HepG2 (cell line): ENCODE data around the gene TPM1. TPM values are rescaled to one million over a fixed set of nuclear protein-coding genes. Genes with fewer than 3 reads are reported as not detected.
A peak's percentile ranks its signal among the peaks of the same experiment; 100 is the strongest.

Source experiments
- ETS1 ChIP-seq: sonication (generic); formaldehyde crosslinking; IDR thresholded peaks from 2 replicates; pipeline ENCODE4 v1.4.0; 2020; ENCODE audit warnings: missing genetic modification reagents
- HOXA3 ChIP-seq: sonication (generic); formaldehyde crosslinking; IDR thresholded peaks from 2 replicates; pipeline ENCODE4 v1.5.0; 2020; ENCODE audit warnings: missing genetic modification reagents
- IRX3 ChIP-seq: sonication (generic); formaldehyde crosslinking; IDR thresholded peaks from 2 replicates; pipeline ENCODE4 v1.8.1; 2023; ENCODE audit warnings: mild to moderate bottlenecking, low read depth, missing genetic modification reagents, borderline replicate concordance
- JARID2 ChIP-seq: sonication (generic); formaldehyde crosslinking; IDR thresholded peaks from 2 replicates; pipeline ENCODE4 v1.8.1; 2023; ENCODE audit warnings: missing genetic modification reagents, inconsistent platforms; ENCODE audit not compliant: insufficient replicate concordance
- KAT7 ChIP-seq: IDR thresholded peaks from 2 replicates; pipeline ENCODE4 v1.6.1; 2018; ENCODE audit warnings: borderline replicate concordance, missing compliant biosample characterization
- KAT8 ChIP-seq: IDR thresholded peaks from 2 replicates; pipeline ENCODE4 v1.6.1; 2016; ENCODE audit warnings: missing genetic modification reagents, missing compliant biosample characterization
- MTA3 ChIP-seq: sonication (generic); formaldehyde crosslinking; IDR thresholded peaks from 2 replicates; pipeline ENCODE4 v1.4.0; 2020; ENCODE audit warnings: missing genetic modification reagents
- NKX3-1 ChIP-seq: sonication (generic); formaldehyde crosslinking; IDR thresholded peaks from 2 replicates; pipeline ENCODE4 v1.5.0; 2020; ENCODE audit warnings: missing genetic modification reagents
- PLRG1 ChIP-seq: fragments of 450-650 bp; conservative IDR thresholded peaks from 2 replicates; pipeline ENCODE4 v1.6.1; 2016
- RFX3 ChIP-seq: IDR thresholded peaks from 2 replicates; pipeline ENCODE4 v1.6.1; 2016; ENCODE audit warnings: missing biosample characterization, missing genetic modification reagents
- SOX6 ChIP-seq, 2 experiments: fragments of 450-650 bp in 1 of 2; sonication (generic) in 1 of 2; formaldehyde crosslinking in 1 of 2; IDR thresholded peaks; 2 replicates each; pipeline versions ENCODE4 v1.4.0 to v1.6.1; 2017 to 2020; ENCODE audit warnings: antibody characterized with exemption in 1 of 2, mild to moderate bottlenecking in 1 of 2, missing genetic modification reagents in 1 of 2
- TARDBP ChIP-seq: sonication (generic); formaldehyde crosslinking; IDR thresholded peaks from 2 replicates; pipeline ENCODE4 v1.8.0; 2022; ENCODE audit warnings: mild to moderate bottlenecking, missing genetic modification reagents
- TP53 ChIP-seq: sonication (generic); formaldehyde crosslinking; conservative IDR thresholded peaks from 2 replicates; pipeline ENCODE4 v1.4.0; 2020; ENCODE audit warnings: missing genetic modification reagents
- ZFP41 ChIP-seq: sonication (generic); formaldehyde crosslinking; IDR thresholded peaks from 2 replicates; pipeline ENCODE4 v1.4.0; 2020; ENCODE audit warnings: mild to moderate bottlenecking, missing genetic modification reagents, borderline replicate concordance
- ZNF407 ChIP-seq: sonication (generic); formaldehyde crosslinking; IDR thresholded peaks from one replicate; pipeline ENCODE4 v1.5.1; 2020; ENCODE audit warnings: mild to moderate bottlenecking, missing genetic modification reagents; ENCODE audit errors: not compliant biosample characterization
- ZNF496 ChIP-seq: sonication (generic); formaldehyde crosslinking; IDR thresholded peaks from 2 replicates; pipeline ENCODE4 v1.8.1; 2023; ENCODE audit warnings: mild to moderate bottlenecking, moderate library complexity, missing genetic modification reagents; ENCODE audit not compliant: insufficient replicate concordance
- ZNF576 ChIP-seq: sonication (generic); formaldehyde crosslinking; IDR thresholded peaks from 2 replicates; pipeline ENCODE4 v1.4.0; 2020; ENCODE audit warnings: mild to moderate bottlenecking, missing genetic modification reagents
- ZNF577 ChIP-seq: sonication (generic); formaldehyde crosslinking; IDR thresholded peaks from 2 replicates; pipeline ENCODE4 v1.4.0; 2020; ENCODE audit warnings: mild to moderate bottlenecking, low read depth, missing genetic modification reagents, borderline replicate concordance
- polyA plus RNA-seq, 8 experiments: library from polyadenylated mRNA; depleted of rRNA in 3 of 8; stranded (reverse) in 7 of 8; unstranded in 1 of 8; fragments of >200 nt; fragmentation: Illumina TruSeq in 4 of 8; extraction: Trizol in 4 of 8; gene quantifications; 2 replicates each; pipeline versions ENCODE4 v1.2.1 to v1.2.3, GENCODE V29; 2011 to 2016; ENCODE audit warnings: low read depth in 4 of 8, missing spikeins in 1 of 8, mixed read lengths in 1 of 8; ENCODE audit not compliant: insufficient read depth in 1 of 8
- total RNA-seq, 5 experiments: library from RNA; depleted of rRNA; stranded (reverse); fragments of >200 nt; fragmentation: Illumina TruSeq; extraction: Trizol; gene quantifications; 2 replicates each; pipeline ENCODE4 v1.2.3, GENCODE V29; 2016; ENCODE audit warnings: low read depth in 1 of 5

Gene TPM1
- total and polyA plus RNA-seq, 2 of the 13 experiments (the other 11 are each of a cell fraction or from before 2014, with no cell fraction given) = 98.9 to 109 TPM

GRCh38 chr15:63048115-63048775 lies 5.7 kb downstream of the TPM1 start (continued):
- no peak for TF ChIP-seq SOX6 (IDR thresholded peaks at IDR 0.05)
- TF ChIP-seq SOX6 (CRISPR knock-in tag; IDR thresholded peaks at IDR 0.05) = no peak; the same call in 1 of the 2 replicates
- no peak for TF ChIP-seq JARID2 (CRISPR knock-in tag)
- TF ChIP-seq KAT8 (CRISPR knock-in tag) = peak; percentile 38; the same call in 1 of the 2 replicates
- peak; percentile 8; the same call in 1 of the 2 replicates for TF ChIP-seq NKX3-1 (CRISPR knock-in tag)
- TF ChIP-seq ZNF407 (CRISPR knock-in tag) = peak; percentile 22
- no peak for TF ChIP-seq ZNF577 (CRISPR knock-in tag)
- TF ChIP-seq PLRG1 = no peak
- TF ChIP-seq TP53 = 0 out of 2 replicates have a peak, but pooled peaks have one; percentile 48
- TF ChIP-seq IRX3 (CRISPR knock-in tag) = 0 out of 2 replicates have a peak, but pooled peaks have one; percentile 78
- no peak for TF ChIP-seq MTA3 (CRISPR knock-in tag)
- TF ChIP-seq TARDBP (CRISPR knock-in tag) = peak; percentile 80
- peak; percentile 58; the same call in 1 of the 2 replicates for TF ChIP-seq RFX3 (CRISPR knock-in tag)
- no peak; the same call in 1 of the 2 replicates for TF ChIP-seq ZFP41 (CRISPR knock-in tag)
- peak; percentile 91 for TF ChIP-seq HOXA3 (CRISPR knock-in tag)
- TF ChIP-seq ZNF496 (CRISPR knock-in tag) = no peak
- TF ChIP-seq ETS1 (CRISPR knock-in tag) = 0 out of 2 replicates have a peak, but pooled peaks have one; percentile 27
- peak; percentile 38; the same call in 1 of the 2 replicates for TF ChIP-seq KAT7
- no peak for TF ChIP-seq ZNF576 (CRISPR knock-in tag)
